ENCODE data around the gene EPG5. TPM values are rescaled to one million over a fixed set of nuclear protein-coding genes. Genes with fewer than 3 reads are reported as not detected.
"Not testable (repeated sequence)": the region's sequence is repeated elsewhere in the genome, so short reads cannot be mapped to it uniquely, and the experiment has no call there.

Gene EPG5
- total RNA-seq, 1 experiment from 2014 or later: 22.7 TPM

- TF ChIP-seq ZNF512 (CRISPR knock-in tag; IDR thresholded peaks at IDR 0.05; ENCODE audit: borderline replicate concordance): no peak
Observed at GRCh38 chr18:45820106-45820745, 146.9 kb downstream of the EPG5 start (continued).

- H3K27ac Mint-ChIP-seq; ATAC-seq; H3K36me3 Mint-ChIP-seq; H3K4me1 Mint-ChIP-seq; CTCF ChIA-PET; POLR2A ChIA-PET; DNase-seq (ENCODE audit: low spot score); H3K27me3 Mint-ChIP-seq (ENCODE audit: low read depth); H3K4me3 Mint-ChIP-seq: not testable (repeated sequence)
- peaks cover 22% of the 10 kb centered on the region for H3K9me3 Mint-ChIP-seq
Observed at GRCh38 chr18:45818765-45819164, 148.4 kb downstream of the EPG5 start.

GRCh38 chr18:45817543-45817942 is 149.6 kb downstream of the EPG5 start:
- DNase-seq (ENCODE audit: low spot score) (no peak), ATAC-seq (no peak)
- Mint-ChIP-seq H3K36me3 (0 out of 2 replicates have a peak, but pooled peaks cover 3% of the 10 kb centered on the region), H3K27me3 (ENCODE audit: low read depth) (no peaks in the 10 kb centered on the region), H3K9me3 (peaks cover 22% of the 10 kb centered on the region), H3K27ac (no peak overlapping the region), H3K4me1 (no peaks in the 10 kb centered on the region), H3K4me3 (no peak overlapping the region)
- POLR2A ChIA-PET: no interaction called here
- TF ChIP-seq CREM (CRISPR knock-in tag; IDR thresholded peaks at IDR 0.05) (no peak), ATF2 (CRISPR knock-in tag; IDR thresholded peaks at IDR 0.05; ENCODE audit: borderline replicate concordance, low read depth) (no peak), CBFB (CRISPR knock-in tag; IDR thresholded peaks at IDR 0.05; ENCODE audit: low read depth) (no peak), ERG (CRISPR knock-in tag; IDR thresholded peaks at IDR 0.05) (no peak), IRF2 (CRISPR knock-in tag; IDR thresholded peaks at IDR 0.05; ENCODE audit: borderline replicate concordance, low read depth) (no peak), HMGXB4 (CRISPR knock-in tag; IDR thresholded peaks at IDR 0.05) (no peak), ZBTB21 (CRISPR knock-in tag; IDR thresholded peaks at IDR 0.05; ENCODE audit: borderline replicate concordance) (no peak), ZNF317 (CRISPR knock-in tag; IDR thresholded peaks at IDR 0.05; ENCODE audit: borderline replicate concordance, low read depth) (no peak), ZNF232 (CRISPR knock-in tag; IDR thresholded peaks at IDR 0.05) (no peak), RELA (CRISPR knock-in tag; IDR thresholded peaks at IDR 0.05; ENCODE audit: borderline replicate concordance) (no peak), TEAD4 (CRISPR knock-in tag; IDR thresholded peaks at IDR 0.05) (no peak), USF2 (CRISPR knock-in tag; IDR thresholded peaks at IDR 0.05) (no peak), PRDM15 (CRISPR knock-in tag; IDR thresholded peaks at IDR 0.05) (no peak), PRRX2 (CRISPR knock-in tag; IDR thresholded peaks at IDR 0.05) (no peak), KAT7 (CRISPR knock-in tag; IDR thresholded peaks at IDR 0.05; ENCODE audit: borderline replicate concordance) (no peak), RORB (CRISPR knock-in tag; IDR thresholded peaks at IDR 0.05) (no peak)
- CTCF ChIA-PET: no interaction called here

GRCh38 chr18:45814733-45815132 is 152.4 kb downstream of the EPG5 start:
- H3K27me3 Mint-ChIP-seq (ENCODE audit: low read depth); CTCF ChIA-PET; H3K36me3 Mint-ChIP-seq; ATAC-seq; H3K4me1 Mint-ChIP-seq; POLR2A ChIA-PET; H3K27ac Mint-ChIP-seq; H3K4me3 Mint-ChIP-seq; DNase-seq (ENCODE audit: low spot score): not testable (repeated sequence)
- H3K9me3 Mint-ChIP-seq: peaks cover 17% of the 10 kb centered on the region

Data from WTC11 (cell line).